Uterus (tissue), 2 donors: ENCODE results near the gene CDX1.
"Not testable (repeated sequence)": the region's sequence is repeated elsewhere in the genome, so short reads cannot be mapped to it uniquely, and the experiment has no call there.

Experiments used
- POLR2A ChIP-seq, 2 donors: fragments of 450-650 bp; IDR thresholded peaks; one replicate each; pipeline ENCODE4 v1.6.1; 2016; ENCODE audit warnings: antibody characterized with exemption in 2 of 2, mild to moderate bottlenecking in 1 of 2, moderate library complexity in 1 of 2
- TF ChIP-seq, protein P1 (sequence below), 4 experiments: fragments of 200-600 bp in 2 of 4; fragments of 450-650 bp in 2 of 4; sonication (generic) in 2 of 4; IDR thresholded peaks; one replicate each; pipeline ENCODE4 v1.5.1; 2016 to 2019; ENCODE audit warnings: antibody characterized with exemption in 4 of 4, mild to moderate bottlenecking in 2 of 4, moderate library complexity in 1 of 4

DNA sequence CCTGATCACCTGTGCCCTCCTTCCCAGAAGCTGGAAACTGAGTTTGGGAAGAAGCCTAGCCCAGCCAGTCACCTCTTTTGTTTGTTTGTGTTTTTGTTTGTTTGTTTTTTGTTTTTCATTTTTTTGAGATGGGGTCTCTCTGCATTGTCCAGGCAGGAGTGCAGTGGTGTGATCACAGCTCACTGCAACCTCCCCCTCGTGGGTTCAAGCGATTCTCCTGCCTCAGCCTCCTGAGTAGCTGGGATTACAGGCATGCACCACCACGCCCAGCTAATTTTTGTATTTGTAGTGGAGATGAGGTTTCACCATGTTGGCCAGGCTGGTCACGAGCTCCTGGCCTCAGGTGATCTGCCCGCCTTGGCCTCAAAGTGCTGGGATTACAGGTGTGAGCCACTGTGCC, 67.1 kb downstream of the CDX1 start:
- TF ChIP-seq, protein P1, sequence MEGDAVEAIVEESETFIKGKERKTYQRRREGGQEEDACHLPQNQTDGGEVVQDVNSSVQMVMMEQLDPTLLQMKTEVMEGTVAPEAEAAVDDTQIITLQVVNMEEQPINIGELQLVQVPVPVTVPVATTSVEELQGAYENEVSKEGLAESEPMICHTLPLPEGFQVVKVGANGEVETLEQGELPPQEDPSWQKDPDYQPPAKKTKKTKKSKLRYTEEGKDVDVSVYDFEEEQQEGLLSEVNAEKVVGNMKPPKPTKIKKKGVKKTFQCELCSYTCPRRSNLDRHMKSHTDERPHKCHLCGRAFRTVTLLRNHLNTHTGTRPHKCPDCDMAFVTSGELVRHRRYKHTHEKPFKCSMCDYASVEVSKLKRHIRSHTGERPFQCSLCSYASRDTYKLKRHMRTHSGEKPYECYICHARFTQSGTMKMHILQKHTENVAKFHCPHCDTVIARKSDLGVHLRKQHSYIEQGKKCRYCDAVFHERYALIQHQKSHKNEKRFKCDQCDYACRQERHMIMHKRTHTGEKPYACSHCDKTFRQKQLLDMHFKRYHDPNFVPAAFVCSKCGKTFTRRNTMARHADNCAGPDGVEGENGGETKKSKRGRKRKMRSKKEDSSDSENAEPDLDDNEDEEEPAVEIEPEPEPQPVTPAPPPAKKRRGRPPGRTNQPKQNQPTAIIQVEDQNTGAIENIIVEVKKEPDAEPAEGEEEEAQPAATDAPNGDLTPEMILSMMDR (IDR thresholded peaks at IDR 0.05), result not testable (repeated sequence)
- not testable (repeated sequence) for TF ChIP-seq POLR2A (IDR thresholded peaks at IDR 0.05)
